Stomach smooth muscle (tissue), 2 donors: ENCODE results near the gene DLGAP5.
A peak's percentile ranks its signal among the peaks of the same experiment; 100 is the strongest.

Source experiments
- H3K27ac ChIP-seq: one replicate; pipeline ENCODE4 v1.7.0; 2013; ENCODE audit warnings: mild to moderate bottlenecking, low read length, inconsistent platforms
- H3K27me3 ChIP-seq, 2 donors: one replicate each; pipeline ENCODE4 v1.7.0; 2013; ENCODE audit warnings: low read length in 2 of 2; ENCODE audit not compliant: insufficient read depth in 2 of 2, control insufficient read depth in 1 of 2
- H3K36me3 ChIP-seq, 2 donors: one replicate each; pipeline ENCODE4 v1.7.0; 2013; ENCODE audit warnings: low read length in 2 of 2; ENCODE audit not compliant: control insufficient read depth in 2 of 2, insufficient read depth in 2 of 2
- H3K4me1 ChIP-seq: one replicate; pipeline ENCODE4 v1.7.0; 2013; ENCODE audit warnings: low read length; ENCODE audit not compliant: control insufficient read depth, insufficient read depth
- H3K4me3 ChIP-seq, 2 donors: one replicate each; pipeline ENCODE4 v1.7.0; 2013; ENCODE audit warnings: low read length in 2 of 2
- H3K9ac ChIP-seq, 2 donors: one replicate each; pipeline ENCODE4 v1.7.0; 2013; ENCODE audit warnings: low read length in 2 of 2, mild to moderate bottlenecking in 1 of 2
- H3K9me3 ChIP-seq, 2 donors: one replicate each; pipeline ENCODE4 v1.7.0; 2013; ENCODE audit warnings: low read length in 2 of 2; ENCODE audit not compliant: control insufficient read depth in 2 of 2
- donor health status: healthy.
- donor health status: Pancreatic carcinoma.

Gene DLGAP5

GRCh38 chr14:55220230-55220629 is 28.8 kb upstream of the DLGAP5 start:
- H3K9me3 ChIP-seq = no peaks in the 10 kb centered on the region
- H3K4me1 ChIP-seq = no peaks in the 10 kb centered on the region
- H3K4me3 ChIP-seq = no peak overlapping the region
- no peak overlapping the region for H3K27ac ChIP-seq
- H3K9ac ChIP-seq = no peak overlapping the region
- H3K27me3 ChIP-seq = no peaks in the 10 kb centered on the region
- no peaks in the 10 kb centered on the region for H3K36me3 ChIP-seq

GRCh38 chr14:55212634-55213033 is 21.2 kb upstream of the DLGAP5 start:
- Histone ChIP-seq H3K9ac (no peak overlapping the region), H3K4me3 (no peak overlapping the region), H3K4me1 (no peaks in the 10 kb centered on the region), H3K9me3 (no peaks in the 10 kb centered on the region), H3K27me3 (no peaks in the 10 kb centered on the region), H3K27ac (no peak overlapping the region), H3K36me3 (no peaks in the 10 kb centered on the region)

- H3K9me3 ChIP-seq = no peaks in the 10 kb centered on the region
- H3K36me3 ChIP-seq = no peaks in the 10 kb centered on the region
- H3K4me1 ChIP-seq = no peaks in the 10 kb centered on the region
- H3K4me3 ChIP-seq = no peak overlapping the region
- H3K27me3 ChIP-seq = no peaks in the 10 kb centered on the region
- H3K9ac ChIP-seq = no peak overlapping the region
- H3K27ac ChIP-seq = no peak overlapping the region
Observed at GRCh38 chr14:55207832-55208231, 16.4 kb upstream of the DLGAP5 start.

- Histone ChIP-seq H3K27me3 (no peaks in the 10 kb centered on the region), H3K4me1 (no peaks in the 10 kb centered on the region), H3K9ac (no peak overlapping the region), H3K36me3 (no peaks in the 10 kb centered on the region), H3K4me3 (no peak overlapping the region), H3K27ac (no peak overlapping the region), H3K9me3 (no peaks in the 10 kb centered on the region)
Observed at GRCh38 chr14:55206175-55206693, 14.8 kb upstream of the DLGAP5 start.

GRCh38 chr14:55201219-55202101 is 10.1 kb upstream of the DLGAP5 start:
- Histone ChIP-seq H3K36me3 (no peaks in the 10 kb centered on the region), H3K4me1 (no peaks in the 10 kb centered on the region), H3K9ac (no peak overlapping the region), H3K9me3 (no peaks in the 10 kb centered on the region), H3K27ac (no peak overlapping the region), H3K27me3 (no peaks in the 10 kb centered on the region), H3K4me3 (no peak overlapping the region)

GRCh38 chr14:55200651-55201050 is 9.3 kb upstream of the DLGAP5 start:
- Histone ChIP-seq H3K9me3 (no peaks in the 10 kb centered on the region), H3K4me1 (no peaks in the 10 kb centered on the region), H3K4me3 (no peak overlapping the region), H3K9ac (no peak overlapping the region), H3K36me3 (no peaks in the 10 kb centered on the region), H3K27ac (no peak overlapping the region), H3K27me3 (no peaks in the 10 kb centered on the region)

GRCh38 chr14:55198749-55199148 is 7.4 kb upstream of the DLGAP5 start:
- Histone ChIP-seq H3K4me3 (no peak overlapping the region), H3K27ac (no peak overlapping the region), H3K9me3 (no peaks in the 10 kb centered on the region), H3K4me1 (no peaks in the 10 kb centered on the region), H3K9ac (no peak overlapping the region), H3K36me3 (no peaks in the 10 kb centered on the region), H3K27me3 (no peaks in the 10 kb centered on the region)

GRCh38 chr14:55194656-55195355 is 3.4 kb upstream of the DLGAP5 start:
- H3K9me3 ChIP-seq = no peaks in the 10 kb centered on the region
- H3K4me1 ChIP-seq = peaks cover 6% of the 10 kb centered on the region
- H3K36me3 ChIP-seq = no peaks in the 10 kb centered on the region
- H3K27me3 ChIP-seq = no peaks in the 10 kb centered on the region
- H3K27ac ChIP-seq = no peak overlapping the region
- no peak overlapping the region for H3K9ac ChIP-seq
- no peak overlapping the region for H3K4me3 ChIP-seq

- peaks cover 6% of the 10 kb centered on the region for H3K4me1 ChIP-seq
- H3K9ac ChIP-seq = peak overlapping the region; percentile 57 to 60
- H3K27me3 ChIP-seq = no peaks in the 10 kb centered on the region
- H3K27ac ChIP-seq = no peak overlapping the region
- H3K36me3 ChIP-seq = no peaks in the 10 kb centered on the region
- no peaks in the 10 kb centered on the region for H3K9me3 ChIP-seq
- peak overlapping the region; percentile 27 to 79 for H3K4me3 ChIP-seq
Observed at GRCh38 chr14:55192054-55192621, 753 bp upstream of the DLGAP5 start.

- peak overlapping the region; percentile 27 to 79 for H3K4me3 ChIP-seq
Observed at GRCh38 chr14:55190906-55191202, 531 bp downstream of the DLGAP5 start.

More at GRCh38 chr14:55190906-55191202, 531 bp downstream of the DLGAP5 start:
- Histone ChIP-seq H3K27ac (no peak overlapping the region), H3K36me3 (no peaks in the 10 kb centered on the region), H3K9ac (no peak overlapping the region), H3K27me3 (no peaks in the 10 kb centered on the region), H3K4me1 (peaks cover 6% of the 10 kb centered on the region), H3K9me3 (no peaks in the 10 kb centered on the region)
